Measurements from ENCODE around the gene SMCR8. TPM values are rescaled to one million over a fixed set of nuclear protein-coding genes. Genes with fewer than 3 reads are reported as not detected.
"Not testable (repeated sequence)": the region's sequence is repeated elsewhere in the genome, so short reads cannot be mapped to it uniquely, and the experiment has no call there.

The SMCR8 gene
- total and polyA plus RNA-seq, 4 donors, result 0.76 to 9.7 (median 6.1) TPM

GRCh38 chr17:18328643-18329204, 13.6 kb downstream of the SMCR8 start:
- Histone ChIP-seq H3K9ac (ENCODE audit: low read depth in 1 of 2, low read length in 2 of 2) (no peak overlapping the region), H3K9me3 (ENCODE audit: control insufficient read depth in 4 of 4, low read length in 3 of 4) (no peaks in the 10 kb centered on the region), H3K36me3 (ENCODE audit: control insufficient read depth in 4 of 4, insufficient read depth in 3 of 4, low read depth in 1 of 4, low read length in 3 of 4) (peaks cover 22 to 66% (median 52%) of the 10 kb centered on the region in 4 donors), H3K27me3 (ENCODE audit: control insufficient read depth in 4 of 4, insufficient read depth in 4 of 4, low read length in 3 of 4) (no peaks in the 10 kb centered on the region), H3K4me3 (ENCODE audit: low read depth in 1 of 3, low read length in 3 of 3) (no peak overlapping the region), H3K4me1 (ENCODE audit: control insufficient read depth in 4 of 4, insufficient read depth in 4 of 4, low read length in 3 of 4) (peaks cover 0 to 5% (median 0%) of the 10 kb centered on the region in 4 donors), H3K27ac (ENCODE audit: low read depth in 1 of 2, low read length in 2 of 2) (no peak overlapping the region)
- no peak for DNase-seq (ENCODE audit: low spot score)
- WGBS, result 96% methylated on average over 9 of the region's 9 CpGs
- no peak for TF ChIP-seq HNF4A (conservative IDR thresholded peaks at IDR 0.05)
- no peak for TF ChIP-seq ATF3 (IDR thresholded peaks at IDR 0.05)
- TF ChIP-seq GABPA (IDR thresholded peaks at IDR 0.05 in 1 of 2, conservative IDR thresholded peaks at IDR 0.05 in 1 of 2), result no peak
- TF ChIP-seq JUND (IDR thresholded peaks at IDR 0.05), result no peak
- TF ChIP-seq YY1 (IDR thresholded peaks at IDR 0.05), result no peak
- no peak for TF ChIP-seq FOXA1 (IDR thresholded peaks at IDR 0.05)
- no peak for TF ChIP-seq EGR1 (IDR thresholded peaks at IDR 0.05; ENCODE audit: low read depth in 2 of 2)
- TF ChIP-seq MAX (IDR thresholded peaks at IDR 0.05), result no peak
- no peak for TF ChIP-seq FOXA2 (IDR thresholded peaks at IDR 0.05)
- no peak for TF ChIP-seq REST (IDR thresholded peaks at IDR 0.05)
- TF ChIP-seq TAF1 (conservative IDR thresholded peaks at IDR 0.05), result no peak
- TF ChIP-seq HNF4G (IDR thresholded peaks at IDR 0.05), result no peak

- Histone ChIP-seq H3K4me3 (ENCODE audit: low read depth in 1 of 3, low read length in 3 of 3) (no peak overlapping the region), H3K9me3 (ENCODE audit: control insufficient read depth in 4 of 4, low read length in 3 of 4) (no peaks in the 10 kb centered on the region), H3K4me1 (ENCODE audit: control insufficient read depth in 4 of 4, insufficient read depth in 4 of 4, low read length in 3 of 4) (no peaks in the 10 kb centered on the region), H3K27me3 (ENCODE audit: control insufficient read depth in 4 of 4, insufficient read depth in 4 of 4, low read length in 3 of 4) (no peaks in the 10 kb centered on the region), H3K9ac (ENCODE audit: low read depth in 1 of 2, low read length in 2 of 2) (no peak overlapping the region), H3K36me3 (ENCODE audit: control insufficient read depth in 4 of 4, insufficient read depth in 3 of 4, low read depth in 1 of 4, low read length in 3 of 4) (peaks cover 28 to 81% (median 71%) of the 10 kb centered on the region in 4 donors), H3K27ac (ENCODE audit: low read depth in 1 of 2, low read length in 2 of 2) (no peak overlapping the region)
- TF ChIP-seq ATF3 (IDR thresholded peaks at IDR 0.05) (no peak), HNF4G (IDR thresholded peaks at IDR 0.05) (no peak), SP1 (IDR thresholded peaks at IDR 0.05) (no peak)
- no peak for DNase-seq (ENCODE audit: low spot score)
- WGBS, result 87% methylated on average over 9 of the region's 9 CpGs
Measured at GRCh38 chr17:18331879-18332278, 16.8 kb downstream of the SMCR8 start.

- Histone ChIP-seq H3K27me3 (ENCODE audit: control insufficient read depth in 4 of 4, insufficient read depth in 4 of 4, low read length in 3 of 4) (no peaks in the 10 kb centered on the region), H3K27ac (ENCODE audit: low read depth in 1 of 2, low read length in 2 of 2) (no peak overlapping the region), H3K9me3 (ENCODE audit: control insufficient read depth in 4 of 4, low read length in 3 of 4) (no peaks in the 10 kb centered on the region), H3K36me3 (ENCODE audit: control insufficient read depth in 4 of 4, insufficient read depth in 3 of 4, low read depth in 1 of 4, low read length in 3 of 4) (peaks cover 28 to 77% (median 71%) of the 10 kb centered on the region in 4 donors), H3K4me3 (ENCODE audit: low read depth in 1 of 3, low read length in 3 of 3) (no peak overlapping the region), H3K4me1 (ENCODE audit: control insufficient read depth in 4 of 4, insufficient read depth in 4 of 4, low read length in 3 of 4) (no peaks in the 10 kb centered on the region), H3K9ac (ENCODE audit: low read depth in 1 of 2, low read length in 2 of 2) (no peak overlapping the region)
- no peak for TF ChIP-seq SP1 (IDR thresholded peaks at IDR 0.05)
- no peak for TF ChIP-seq NR2F2 (IDR thresholded peaks at IDR 0.05)
- no peak for TF ChIP-seq ZBTB33 (IDR thresholded peaks at IDR 0.05)
- WGBS, result 84% methylated on average over 4 of the region's 4 CpGs
- no peak for DNase-seq (ENCODE audit: low spot score)
Measured at GRCh38 chr17:18332909-18333489, 17.9 kb downstream of the SMCR8 start.

- not testable (repeated sequence) for H3K27ac ChIP-seq (ENCODE audit: low read depth in 1 of 2, low read length in 2 of 2); DNase-seq (ENCODE audit: low spot score); H3K9ac ChIP-seq (ENCODE audit: low read depth in 1 of 2, low read length in 2 of 2); H3K27me3 ChIP-seq (ENCODE audit: control insufficient read depth in 4 of 4, insufficient read depth in 4 of 4, low read length in 3 of 4); H3K4me3 ChIP-seq (ENCODE audit: low read depth in 1 of 3, low read length in 3 of 3); H3K4me1 ChIP-seq (ENCODE audit: control insufficient read depth in 4 of 4, insufficient read depth in 4 of 4, low read length in 3 of 4); H3K9me3 ChIP-seq (ENCODE audit: control insufficient read depth in 4 of 4, low read length in 3 of 4)
- WGBS, result 97% methylated on average over 25 of the region's 25 CpGs
- H3K36me3 ChIP-seq (ENCODE audit: control insufficient read depth in 4 of 4, insufficient read depth in 3 of 4, low read depth in 1 of 4, low read length in 3 of 4), result peaks cover 24 to 65% (median 51%) of the 10 kb centered on the region in 4 donors
Measured at GRCh38 chr17:18338158-18338557, 23.1 kb downstream of the SMCR8 start.

All from liver (tissue), 9 donors.